CD4-positive, alpha-beta T cell treated with Interferon gamma for 1 hour (primary cell): ENCODE data around the gene MAN2B2.
"Not testable (repeated sequence)": the region's sequence is repeated elsewhere in the genome, so short reads cannot be mapped to it uniquely, and the experiment has no call there.

Experiments
- DNase-seq: peaks from one replicate; pipeline ENCODE4 v3.0.0-alpha.2; 2020

The MAN2B2 gene

GRCh38 chr4:6644792-6645530 lies 70.0 kb downstream of the MAN2B2 start:
- no peak for DNase-seq

GRCh38 chr4:6647169-6647568 lies 72.2 kb downstream of the MAN2B2 start:
- DNase-seq = no peak

GRCh38 chr4:6647582-6648230 lies 72.7 kb downstream of the MAN2B2 start:
- no peak for DNase-seq

- DNase-seq = no peak
These were observed 74.2 kb downstream of the MAN2B2 start for GRCh38 chr4:6649216-6649615.

GRCh38 chr4:6654211-6654610 lies 79.2 kb downstream of the MAN2B2 start:
- not testable (repeated sequence) for DNase-seq

- not testable (repeated sequence) for DNase-seq
These were observed 80.3 kb downstream of the MAN2B2 start for GRCh38 chr4:6655291-6655690.

GRCh38 chr4:6655924-6656323 lies 80.9 kb downstream of the MAN2B2 start:
- no peak for DNase-seq

- no peak for DNase-seq
These were observed 82.5 kb downstream of the MAN2B2 start for GRCh38 chr4:6657242-6658208.

- no peak for DNase-seq
These were observed 83.2 kb downstream of the MAN2B2 start for GRCh38 chr4:6658209-6658595.

GRCh38 chr4:6658597-6659075 lies 83.6 kb downstream of the MAN2B2 start:
- peak; percentile 39 for DNase-seq

- DNase-seq = no peak
These were observed 84.9 kb downstream of the MAN2B2 start for GRCh38 chr4:6659897-6660296.

- no peak for DNase-seq
These were observed 85.4 kb downstream of the MAN2B2 start for GRCh38 chr4:6660430-6660829.

- DNase-seq = no peak
These were observed 87.6 kb downstream of the MAN2B2 start for GRCh38 chr4:6662591-6662990.

- DNase-seq = no peak
These were observed 88.8 kb downstream of the MAN2B2 start for GRCh38 chr4:6663596-6664393.

- DNase-seq = no peak
These were observed 90.3 kb downstream of the MAN2B2 start for GRCh38 chr4:6665320-6665654.

- DNase-seq = no peak
These were observed 93.4 kb downstream of the MAN2B2 start for GRCh38 chr4:6668391-6668790.

GRCh38 chr4:6671648-6672047 lies 96.7 kb downstream of the MAN2B2 start:
- DNase-seq = no peak

- no peak for DNase-seq
These were observed 97.1 kb downstream of the MAN2B2 start for GRCh38 chr4:6672131-6672530.

- DNase-seq = not testable (repeated sequence)
These were observed 97.7 kb downstream of the MAN2B2 start for GRCh38 chr4:6672541-6673190.
